ENCODE results near the gene PHYHD1. TPM values are rescaled to one million over a fixed set of nuclear protein-coding genes. Genes with fewer than 3 reads are reported as not detected.
A peak's percentile ranks its signal among the peaks of the same experiment; 100 is the strongest.

Gene PHYHD1
- total RNA-seq, 4 donors from 2014 or later = 37.8 to 55.3 (median 45.8) TPM

DNA sequence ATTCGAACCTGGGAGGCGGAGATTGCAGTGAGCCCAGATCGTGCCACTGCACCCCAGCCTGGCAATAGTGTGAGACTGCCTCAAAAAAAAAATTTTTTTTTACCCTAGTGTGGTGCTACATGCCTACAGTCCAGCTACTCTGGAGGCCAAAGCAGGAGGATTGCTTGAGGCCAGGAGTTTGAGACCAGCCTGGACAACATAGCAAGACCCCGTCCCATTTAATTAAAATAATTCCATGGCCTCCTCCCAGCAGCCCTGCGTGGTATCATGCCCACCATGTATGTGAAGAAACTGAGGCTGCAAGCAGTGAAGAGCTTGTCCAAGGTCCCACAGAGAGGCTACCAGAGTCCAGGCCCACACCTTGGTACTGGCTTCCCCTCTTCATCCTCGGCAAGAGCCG is 19.4 kb upstream of the PHYHD1 start:
- 75 to 80% methylated on average over 6 to 7 of the region's 7 CpGs for WGBS, 2 donors
- Histone ChIP-seq H3K27me3 (no peaks in the 10 kb centered on the region), H3K36me3 (peaks cover 0 to 31% (median 0%) of the 10 kb centered on the region in 3 donors), H3K9me3 (no peaks in the 10 kb centered on the region), H3K27ac (peak overlapping the region in 3 of 4 donors; percentile 26 to 76 (median 76)), H3K4me3 (no peak overlapping the region), H3K4me1 (peaks cover 0 to 45% (median 21%) of the 10 kb centered on the region in 4 donors)
- TF ChIP-seq EP300 (IDR thresholded peaks at IDR 0.05) (no peak), POLR2A (IDR thresholded peaks at IDR 0.05) (no peak)
- TF ChIP-seq, protein P1, sequence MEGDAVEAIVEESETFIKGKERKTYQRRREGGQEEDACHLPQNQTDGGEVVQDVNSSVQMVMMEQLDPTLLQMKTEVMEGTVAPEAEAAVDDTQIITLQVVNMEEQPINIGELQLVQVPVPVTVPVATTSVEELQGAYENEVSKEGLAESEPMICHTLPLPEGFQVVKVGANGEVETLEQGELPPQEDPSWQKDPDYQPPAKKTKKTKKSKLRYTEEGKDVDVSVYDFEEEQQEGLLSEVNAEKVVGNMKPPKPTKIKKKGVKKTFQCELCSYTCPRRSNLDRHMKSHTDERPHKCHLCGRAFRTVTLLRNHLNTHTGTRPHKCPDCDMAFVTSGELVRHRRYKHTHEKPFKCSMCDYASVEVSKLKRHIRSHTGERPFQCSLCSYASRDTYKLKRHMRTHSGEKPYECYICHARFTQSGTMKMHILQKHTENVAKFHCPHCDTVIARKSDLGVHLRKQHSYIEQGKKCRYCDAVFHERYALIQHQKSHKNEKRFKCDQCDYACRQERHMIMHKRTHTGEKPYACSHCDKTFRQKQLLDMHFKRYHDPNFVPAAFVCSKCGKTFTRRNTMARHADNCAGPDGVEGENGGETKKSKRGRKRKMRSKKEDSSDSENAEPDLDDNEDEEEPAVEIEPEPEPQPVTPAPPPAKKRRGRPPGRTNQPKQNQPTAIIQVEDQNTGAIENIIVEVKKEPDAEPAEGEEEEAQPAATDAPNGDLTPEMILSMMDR (IDR thresholded peaks at IDR 0.05) = no peak
- DNase-seq (ENCODE audit: low spot score in 2 of 2) = no peak

DNA sequence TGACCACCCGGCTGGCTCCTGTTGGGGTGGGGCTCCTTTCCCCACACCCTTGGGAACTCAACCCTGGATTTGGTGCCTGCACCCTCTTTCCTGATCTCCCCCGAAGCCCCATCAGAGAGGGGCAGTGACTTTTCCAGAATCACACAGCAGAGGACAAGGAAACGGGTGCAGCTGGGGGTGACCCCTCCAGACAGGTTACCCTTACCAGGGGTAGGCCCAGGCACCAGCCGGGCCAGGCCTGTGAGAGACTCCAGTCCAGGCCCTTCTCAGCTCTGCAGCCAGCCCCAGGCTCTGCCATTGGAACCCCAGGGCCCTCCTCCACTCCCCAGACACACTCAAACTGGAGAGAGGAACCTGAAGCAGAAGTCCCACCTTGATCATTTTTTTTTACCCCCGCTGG is 19.0 kb upstream of the PHYHD1 start:
- TF ChIP-seq POLR2A (IDR thresholded peaks at IDR 0.05) (no peak), EP300 (IDR thresholded peaks at IDR 0.05) (no peak)
- TF ChIP-seq, protein P1 (IDR thresholded peaks at IDR 0.05) = no peak
- Histone ChIP-seq H3K4me3 (no peak overlapping the region), H3K36me3 (peaks cover 0 to 30% (median 0%) of the 10 kb centered on the region in 3 donors), H3K27ac (peak overlapping the region in 3 of 4 donors; percentile 26 to 76 (median 76)), H3K4me1 (peaks cover 0 to 45% (median 19%) of the 10 kb centered on the region in 4 donors), H3K27me3 (no peaks in the 10 kb centered on the region), H3K9me3 (no peaks in the 10 kb centered on the region)
- no peak for DNase-seq (ENCODE audit: low spot score in 2 of 2)
- WGBS, 2 donors = 81 to 94% methylated on average over 2 to 5 of the region's 5 CpGs

DNA sequence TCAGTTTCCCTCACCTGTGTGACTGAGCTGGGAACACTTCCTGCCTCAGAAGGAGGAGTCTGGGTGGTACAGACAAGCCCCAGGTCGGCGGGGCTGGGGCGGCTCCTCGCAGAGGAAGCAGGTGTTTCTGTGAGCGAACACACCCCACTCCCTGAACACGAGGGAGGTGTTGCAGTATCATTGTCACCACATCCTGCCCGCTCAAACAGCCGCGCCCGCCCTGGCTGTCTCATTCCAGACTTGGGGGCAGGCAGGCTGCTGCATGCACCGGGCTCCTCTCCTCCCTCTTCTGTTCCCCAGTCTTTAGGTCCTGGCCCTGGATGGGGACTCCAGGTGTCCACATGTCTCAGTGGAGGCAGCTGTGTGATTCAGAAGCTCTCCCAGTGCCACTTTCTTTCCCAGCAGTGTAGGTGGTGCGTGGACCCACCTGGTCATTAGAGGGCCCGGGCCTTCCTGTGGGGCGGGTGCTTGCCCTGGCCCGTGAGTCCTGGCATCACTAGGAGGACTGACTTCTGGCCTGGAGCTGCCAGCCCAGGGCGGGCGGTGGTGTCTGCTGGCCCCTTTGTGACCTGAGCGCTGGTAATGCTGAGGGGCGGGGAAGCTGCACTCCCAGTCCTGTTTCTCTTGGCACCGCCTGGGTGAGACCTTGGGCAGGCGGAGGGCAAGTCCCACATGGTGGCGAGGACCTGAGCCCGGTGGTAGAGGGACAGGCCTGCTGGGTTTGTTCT is 18.3 kb upstream of the PHYHD1 start:
- peak in 1 of 2 donors; percentile 28 for TF ChIP-seq EP300 (IDR thresholded peaks at IDR 0.05)
- TF ChIP-seq, protein P1 (IDR thresholded peaks at IDR 0.05) = no peak
- 78 to 81% methylated on average over 19 to 20 of the region's 23 CpGs for WGBS, 2 donors
- peaks cover 0 to 30% (median 0%) of the 10 kb centered on the region in 3 donors for H3K36me3 ChIP-seq
- H3K4me3 ChIP-seq = no peak overlapping the region
- no peaks in the 10 kb centered on the region for H3K27me3 ChIP-seq
- peak overlapping the region in 3 of 4 donors; percentile 26 to 76 (median 76) for H3K27ac ChIP-seq
- peaks cover 0 to 45% (median 19%) of the 10 kb centered on the region in 4 donors for H3K4me1 ChIP-seq
- DNase-seq (ENCODE audit: low spot score in 2 of 2) = no peak
- H3K9me3 ChIP-seq = no peaks in the 10 kb centered on the region

DNA sequence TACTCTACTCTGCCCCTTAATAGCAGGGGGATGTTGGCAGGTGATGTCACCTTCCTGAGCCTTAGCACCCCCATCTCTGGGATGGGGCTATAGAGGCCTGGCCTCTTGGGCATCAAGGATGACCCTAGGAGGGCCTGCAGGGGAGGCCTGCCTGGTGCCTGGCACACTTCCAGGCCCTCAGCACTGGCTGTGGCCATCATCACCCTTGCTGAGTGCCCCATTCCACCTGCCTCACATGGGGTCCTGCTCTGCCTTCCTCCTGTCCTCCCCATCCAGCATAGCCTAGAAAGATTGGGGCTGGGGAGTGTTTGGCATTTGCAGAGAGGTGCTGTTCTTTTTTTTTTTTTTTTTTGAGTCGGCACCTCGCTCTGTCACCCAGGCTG is 17.7 kb upstream of the PHYHD1 start:
- no peak for DNase-seq (ENCODE audit: low spot score in 2 of 2)
- Histone ChIP-seq H3K27ac (peak overlapping the region in 3 of 4 donors; percentile 26 to 76 (median 76)), H3K36me3 (peaks cover 0 to 34% (median 3%) of the 10 kb centered on the region in 3 donors), H3K4me1 (peaks cover 0 to 45% (median 19%) of the 10 kb centered on the region in 4 donors), H3K27me3 (no peaks in the 10 kb centered on the region), H3K9me3 (no peaks in the 10 kb centered on the region), H3K4me3 (no peak overlapping the region)
- 89 to 94% methylated on average over 2 of the region's 2 CpGs for WGBS, 2 donors
- TF ChIP-seq, protein P1 (IDR thresholded peaks at IDR 0.05) = no peak
- TF ChIP-seq POLR2A (IDR thresholded peaks at IDR 0.05) = no peak
- no peak for TF ChIP-seq EP300 (IDR thresholded peaks at IDR 0.05)

DNA sequence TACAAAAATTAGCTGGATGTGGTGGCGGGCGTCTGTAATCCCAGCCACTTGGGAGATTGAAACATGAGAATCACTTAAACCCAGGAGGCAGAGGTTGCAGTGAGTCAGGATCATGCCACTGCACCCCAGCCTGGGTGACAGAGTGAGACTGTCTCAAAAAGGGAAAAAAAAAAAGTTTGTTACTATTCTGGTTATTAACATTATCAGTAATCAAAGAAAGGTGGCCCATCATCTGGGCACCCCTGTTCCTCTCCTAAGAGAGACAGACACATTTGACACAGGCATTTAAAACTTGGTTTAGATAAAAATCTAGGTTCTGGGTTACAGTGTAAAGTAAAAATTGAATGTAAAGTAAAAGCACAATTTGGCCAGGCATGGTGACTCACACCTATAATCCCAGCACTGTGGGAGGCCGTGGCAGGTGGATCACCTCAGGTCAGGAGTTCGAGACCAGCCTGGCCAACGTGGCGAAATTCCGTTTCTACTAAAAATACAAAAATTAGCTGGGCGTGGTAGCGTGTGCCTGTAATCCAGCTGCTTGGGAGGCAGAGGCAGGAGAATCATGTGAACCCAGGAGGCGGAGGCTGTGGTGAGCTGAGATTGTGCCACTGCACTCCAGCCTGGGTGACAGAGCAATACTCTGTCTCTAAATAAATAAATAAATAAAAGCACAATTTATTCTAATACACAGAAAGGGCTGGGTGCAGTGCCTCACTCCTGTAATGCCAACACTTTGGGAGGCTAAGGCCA is 16.7 kb upstream of the PHYHD1 start:
- no peak for TF ChIP-seq POLR2A (IDR thresholded peaks at IDR 0.05)
- TF ChIP-seq, protein P1 (IDR thresholded peaks at IDR 0.05) = no peak
- no peak for TF ChIP-seq EP300 (IDR thresholded peaks at IDR 0.05)
- peaks cover 0 to 38% (median 18%) of the 10 kb centered on the region in 4 donors for H3K4me1 ChIP-seq
- no peaks in the 10 kb centered on the region for H3K27me3 ChIP-seq
- WGBS, 2 donors = 84 to 89% methylated on average over 10 of the region's 10 CpGs
- no peak overlapping the region for H3K4me3 ChIP-seq
- H3K9me3 ChIP-seq = no peaks in the 10 kb centered on the region
- H3K36me3 ChIP-seq = peaks cover 0 to 34% (median 12%) of the 10 kb centered on the region in 3 donors
- no peak for DNase-seq (ENCODE audit: low spot score in 2 of 2)
- H3K27ac ChIP-seq = peak overlapping the region in 2 of 4 donors; percentile 26 to 58

Data from tibial nerve (tissue), 4 donors.